Measurements from ENCODE around the gene EPG5. TPM values are rescaled to one million over a fixed set of nuclear protein-coding genes. Genes with fewer than 3 reads are reported as not detected.
"Not testable (repeated sequence)": the region's sequence is repeated elsewhere in the genome, so short reads cannot be mapped to it uniquely, and the experiment has no call there.

EPG5 gene, protein sequence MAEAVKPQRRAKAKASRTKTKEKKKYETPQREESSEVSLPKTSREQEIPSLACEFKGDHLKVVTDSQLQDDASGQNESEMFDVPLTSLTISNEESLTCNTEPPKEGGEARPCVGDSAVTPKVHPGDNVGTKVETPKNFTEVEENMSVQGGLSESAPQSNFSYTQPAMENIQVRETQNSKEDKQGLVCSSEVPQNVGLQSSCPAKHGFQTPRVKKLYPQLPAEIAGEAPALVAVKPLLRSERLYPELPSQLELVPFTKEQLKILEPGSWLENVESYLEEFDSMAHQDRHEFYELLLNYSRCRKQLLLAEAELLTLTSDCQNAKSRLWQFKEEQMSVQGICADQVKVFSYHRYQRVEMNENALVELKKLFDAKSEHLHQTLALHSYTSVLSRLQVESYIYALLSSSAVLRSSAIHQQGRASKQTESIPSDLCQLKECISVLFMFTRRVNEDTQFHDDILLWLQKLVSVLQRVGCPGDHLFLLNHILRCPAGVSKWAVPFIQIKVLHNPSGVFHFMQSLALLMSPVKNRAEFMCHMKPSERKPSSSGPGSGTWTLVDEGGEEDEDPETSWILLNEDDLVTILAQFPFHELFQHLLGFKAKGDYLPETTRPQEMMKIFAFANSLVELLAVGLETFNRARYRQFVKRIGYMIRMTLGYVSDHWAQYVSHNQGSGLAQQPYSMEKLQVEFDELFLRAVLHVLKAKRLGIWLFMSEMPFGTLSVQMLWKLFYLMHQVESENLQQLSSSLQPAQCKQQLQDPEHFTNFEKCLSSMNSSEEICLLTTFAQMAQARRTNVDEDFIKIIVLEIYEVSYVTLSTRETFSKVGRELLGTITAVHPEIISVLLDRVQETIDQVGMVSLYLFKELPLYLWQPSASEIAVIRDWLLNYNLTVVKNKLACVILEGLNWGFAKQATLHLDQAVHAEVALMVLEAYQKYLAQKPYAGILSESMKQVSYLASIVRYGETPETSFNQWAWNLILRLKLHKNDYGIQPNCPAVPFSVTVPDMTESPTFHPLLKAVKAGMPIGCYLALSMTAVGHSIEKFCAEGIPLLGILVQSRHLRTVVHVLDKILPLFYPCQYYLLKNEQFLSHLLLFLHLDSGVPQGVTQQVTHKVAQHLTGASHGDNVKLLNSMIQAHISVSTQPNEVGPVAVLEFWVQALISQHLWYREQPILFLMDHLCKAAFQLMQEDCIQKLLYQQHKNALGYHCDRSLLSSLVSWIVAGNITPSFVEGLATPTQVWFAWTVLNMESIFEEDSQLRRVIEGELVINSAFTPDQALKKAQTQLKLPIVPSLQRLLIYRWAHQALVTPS (N-terminal part only)
- 40.3 TPM for total RNA-seq

DNA sequence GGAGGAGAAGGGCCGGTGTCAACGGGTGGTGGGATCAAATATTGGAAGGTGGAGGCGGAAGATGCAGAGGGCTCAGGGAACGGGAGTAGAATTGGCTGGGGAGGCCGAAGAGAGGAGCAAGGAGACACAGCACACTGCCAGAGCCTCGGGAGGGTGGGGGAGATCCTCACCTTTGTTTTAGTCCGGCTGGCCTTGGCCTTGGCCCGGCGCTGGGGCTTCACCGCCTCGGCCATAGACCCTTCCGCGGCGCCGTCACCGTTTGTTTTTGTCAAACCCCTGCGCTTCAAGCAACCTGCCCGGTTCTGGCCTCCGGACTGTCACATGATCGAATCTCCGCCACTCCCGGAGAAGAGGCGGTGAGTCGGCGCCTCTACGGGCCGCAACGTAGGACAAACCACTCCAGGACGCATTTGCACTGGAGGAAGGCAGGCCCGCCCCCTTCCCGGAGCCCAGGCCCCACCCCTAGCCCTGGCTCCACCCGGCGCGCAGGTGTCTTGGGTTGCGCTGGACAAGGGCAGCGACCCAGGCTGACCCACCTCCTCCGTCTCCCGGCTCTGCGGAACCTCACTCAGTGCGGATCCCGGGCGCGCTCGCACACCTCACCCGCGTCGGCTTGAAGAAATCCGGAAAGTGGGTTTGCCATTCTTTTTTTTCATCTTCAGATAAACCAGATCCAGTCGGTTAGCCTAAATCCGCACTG lies at the start of gene EPG5:
TSS of gene EPG5 (minus strand) at position 323 of the 700 bp plus-strand sequence. CDS start at position 233, 90 bp downstream.
- peak; percentile 100 for ATAC-seq
- intact Hi-C loops (cut with DNase I): no loop called here
- peak; percentile 96 for DNase-seq (ENCODE audit: low spot score)

DNA sequence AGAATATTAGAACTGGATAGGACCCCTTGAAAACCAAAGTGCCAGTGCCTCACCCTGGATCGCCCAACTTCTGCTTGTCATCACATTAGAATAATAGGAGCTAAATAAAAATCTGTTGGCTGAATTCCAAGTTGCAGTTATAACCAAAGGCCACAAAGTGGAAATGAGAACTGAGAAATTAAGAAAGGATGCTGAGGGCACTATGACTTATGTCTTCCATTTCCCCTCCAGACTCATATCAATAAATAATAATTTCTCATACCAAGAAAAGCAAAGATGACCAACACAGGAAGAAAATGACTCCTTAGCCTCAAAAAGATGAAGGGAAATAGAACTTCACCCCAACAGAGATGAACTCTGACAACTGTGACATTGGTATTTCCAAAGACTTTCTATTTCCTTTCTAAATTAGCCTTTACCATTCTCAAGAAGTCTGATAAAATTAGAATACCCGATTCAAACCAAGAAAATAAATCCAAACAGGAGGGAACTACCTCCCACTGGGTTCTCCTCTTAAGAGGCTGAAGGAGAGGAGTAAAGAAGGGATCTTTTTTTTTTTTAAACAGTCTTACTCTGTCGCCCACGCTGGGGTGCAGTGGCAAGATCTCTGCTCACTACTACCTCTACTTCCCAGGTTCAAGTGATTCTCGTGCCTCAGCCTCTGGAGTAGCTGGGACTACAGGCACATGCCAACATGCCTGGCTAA lies 46.5 kb upstream of the EPG5 start:
- DNase-seq (ENCODE audit: low spot score) (no peak), ATAC-seq (no peak)
- intact Hi-C loops (cut with DNase I): no loop called here

DNA sequence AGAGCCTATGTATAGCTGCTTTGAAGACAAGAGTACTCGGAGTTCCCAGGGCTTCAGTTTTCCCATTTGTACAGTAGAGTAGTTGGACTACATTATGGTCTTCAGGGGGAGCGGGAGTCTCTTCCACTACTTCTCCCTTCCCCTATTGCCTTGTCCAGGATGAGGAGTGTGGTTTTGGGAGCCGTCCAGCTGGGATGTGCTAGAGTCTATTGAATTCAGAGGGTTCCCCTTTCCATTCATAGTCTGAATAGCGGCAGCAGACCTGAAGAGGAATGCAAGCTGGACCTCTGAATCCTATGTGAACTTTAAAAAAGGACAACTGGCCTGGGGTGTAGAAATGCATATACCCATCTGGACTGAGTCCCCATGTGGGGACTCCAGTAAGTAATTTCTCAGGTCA lies 43.5 kb upstream of the EPG5 start:
- ATAC-seq: peak; percentile 20
- no peak for DNase-seq (ENCODE audit: low spot score)
- intact Hi-C loops (cut with DNase I): no loop called here

DNA sequence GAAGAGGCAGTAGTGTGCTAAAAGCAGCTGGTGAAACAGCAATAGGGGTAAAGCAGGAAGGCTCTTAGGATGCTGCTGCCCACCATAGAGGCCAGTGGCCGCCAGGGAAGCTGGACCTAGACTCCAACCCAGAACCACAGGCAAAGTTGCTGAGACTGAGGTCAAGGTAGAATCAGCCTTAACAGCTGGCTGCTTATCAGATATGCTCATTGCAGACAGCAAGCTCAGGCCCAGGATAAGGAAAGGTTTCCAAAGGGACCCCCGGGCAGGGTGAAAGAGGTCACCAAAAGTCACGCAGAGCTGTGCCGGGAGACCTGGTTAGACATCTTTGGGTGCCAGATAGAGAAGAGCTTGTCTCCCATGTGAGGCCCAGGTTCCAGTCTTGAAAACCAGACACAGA lies 42.9 kb upstream of the EPG5 start:
- no peak for ATAC-seq
- intact Hi-C loops (cut with DNase I): no loop called here
- no peak for DNase-seq (ENCODE audit: low spot score)

DNA sequence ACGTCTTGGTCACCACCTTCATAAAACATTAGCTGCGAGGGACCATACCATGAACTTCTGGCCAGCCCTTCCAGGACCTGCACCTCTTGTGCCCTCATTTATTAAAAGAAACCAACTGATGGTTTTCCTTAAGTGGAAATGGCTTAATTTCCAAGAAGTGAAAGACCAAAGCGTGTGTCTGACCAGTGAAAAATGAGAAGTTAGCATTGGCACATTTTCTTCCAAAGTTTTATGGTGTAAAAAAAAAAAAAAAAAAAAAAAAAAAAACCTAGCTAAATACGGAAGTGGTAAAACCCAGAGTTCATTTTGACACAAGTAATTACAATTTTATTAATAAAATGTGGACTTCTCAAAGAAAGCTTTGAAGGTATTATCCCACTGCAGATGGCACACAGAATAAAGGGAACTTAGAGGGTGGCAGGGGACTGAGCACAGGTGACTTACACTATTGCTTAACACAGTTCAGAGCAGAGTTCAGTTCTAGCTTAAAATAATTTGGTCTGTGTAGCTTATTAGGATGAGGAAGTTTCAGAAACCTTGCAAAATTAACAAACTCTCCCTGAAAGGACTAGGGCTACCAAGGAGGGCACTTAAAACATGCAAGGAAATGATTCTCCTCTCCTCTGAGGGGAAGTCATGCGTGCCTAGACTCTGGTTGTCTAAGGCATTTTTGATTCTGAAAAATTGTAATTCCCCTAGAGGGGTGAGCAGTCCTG lies 42.2 kb upstream of the EPG5 start:
- DNase-seq (ENCODE audit: low spot score): no peak
- intact Hi-C loops (cut with DNase I): no loop called here
- ATAC-seq: peak; percentile 49

- ATAC-seq (no peak), DNase-seq (ENCODE audit: low spot score) (no peak)
- intact Hi-C loops (cut with DNase I): no loop called here
Measured at GRCh38 chr18:46008531-46008930, 41.4 kb upstream of the EPG5 start.

- DNase-seq (ENCODE audit: low spot score) (no peak), ATAC-seq (no peak)
- intact Hi-C loops (cut with DNase I): no loop called here
Measured at GRCh38 chr18:46007165-46007564, 40.0 kb upstream of the EPG5 start.

GRCh38 chr18:46002934-46003333 lies 35.8 kb upstream of the EPG5 start:
- no peak for DNase-seq (ENCODE audit: low spot score)

GRCh38 chr18:46001892-46002291 lies 34.8 kb upstream of the EPG5 start:
- no peak for ATAC-seq
- no peak for DNase-seq (ENCODE audit: low spot score)
- intact Hi-C loops (cut with DNase I): no loop called here

More at GRCh38 chr18:46002934-46003333, 35.8 kb upstream of the EPG5 start:
- ATAC-seq: no peak
- intact Hi-C loops (cut with DNase I): no loop called here

- ATAC-seq (no peak), DNase-seq (ENCODE audit: low spot score) (no peak)
- intact Hi-C loops (cut with DNase I): no loop called here
Measured at GRCh38 chr18:46001074-46001473, 33.9 kb upstream of the EPG5 start.

DNA sequence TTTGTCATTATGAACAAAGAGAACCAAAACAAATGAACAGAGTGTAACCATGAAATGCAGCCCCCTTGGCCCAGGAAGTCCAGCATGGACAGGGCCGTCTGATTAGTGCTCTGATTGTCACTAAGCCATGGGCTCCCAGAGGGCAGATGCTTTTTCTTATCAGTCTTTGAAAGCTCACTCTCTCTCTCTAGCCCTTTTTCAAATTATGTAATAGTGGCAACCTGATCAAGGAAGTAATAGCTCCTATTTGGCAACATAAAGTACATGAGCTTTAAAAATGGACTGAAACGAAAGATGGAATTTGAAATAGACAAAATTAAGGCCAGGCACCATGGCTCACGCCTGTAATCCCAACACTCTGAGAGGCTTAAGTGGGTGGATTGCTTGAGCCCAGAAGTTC lies 32.4 kb upstream of the EPG5 start:
- intact Hi-C loops (cut with DNase I): no loop called here
- ATAC-seq: no peak

GRCh38 chr18:45998244-45998643 lies 31.1 kb upstream of the EPG5 start:
- intact Hi-C loops (cut with DNase I): no loop called here
- ATAC-seq (no peak), DNase-seq (ENCODE audit: low spot score) (no peak)

More for the DNA sequence above, 32.4 kb upstream of the EPG5 start:
- no peak for DNase-seq (ENCODE audit: low spot score)

DNA sequence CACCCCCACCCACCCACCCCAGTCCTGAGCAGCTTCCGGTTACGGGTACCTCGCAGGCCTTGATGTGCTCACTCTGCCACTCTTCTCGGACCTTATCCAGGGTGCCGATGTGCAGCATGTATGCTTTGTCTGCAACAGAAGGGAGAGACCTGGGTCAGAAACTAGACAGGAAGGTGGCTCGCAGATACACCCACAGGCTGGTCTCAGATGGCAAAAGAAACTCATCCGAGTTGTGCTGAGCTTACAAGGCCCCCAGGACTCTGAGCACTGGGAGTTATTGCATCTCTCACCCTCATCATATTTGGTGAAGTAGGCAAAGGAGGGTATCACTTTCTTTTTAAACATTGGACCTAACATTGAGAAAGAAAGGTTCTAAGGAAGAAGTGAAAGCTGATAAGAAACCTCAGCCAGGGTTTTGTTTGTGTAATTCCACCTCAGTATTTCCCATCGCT lies 30.6 kb upstream of the EPG5 start:
- intact Hi-C loops (cut with DNase I): no loop called here
- DNase-seq (ENCODE audit: low spot score) (no peak), ATAC-seq (no peak)

- intact Hi-C loops (cut with DNase I): no loop called here
- ATAC-seq (no peak), DNase-seq (ENCODE audit: low spot score) (no peak)
Measured at GRCh38 chr18:45995461-45995860, 28.3 kb upstream of the EPG5 start.

DNA sequence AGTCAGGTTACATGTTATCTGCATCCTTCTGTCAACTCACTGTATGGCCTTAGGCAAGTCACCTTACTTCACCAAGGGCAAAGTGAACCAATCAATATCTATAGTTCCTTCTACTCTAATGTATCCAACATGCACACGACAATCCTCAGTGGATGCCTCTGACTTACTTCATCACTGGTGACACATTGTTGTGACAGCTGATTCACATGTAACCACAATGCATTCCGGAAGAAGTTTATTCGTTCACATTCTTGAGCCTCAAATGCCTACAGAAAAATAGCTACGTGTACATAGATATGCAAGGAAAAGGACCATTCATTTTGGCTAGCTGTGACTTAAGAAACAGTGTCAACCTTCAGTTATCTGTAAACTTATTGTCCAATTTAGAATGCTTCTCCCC lies 26.3 kb upstream of the EPG5 start:
- ATAC-seq: no peak

DNA sequence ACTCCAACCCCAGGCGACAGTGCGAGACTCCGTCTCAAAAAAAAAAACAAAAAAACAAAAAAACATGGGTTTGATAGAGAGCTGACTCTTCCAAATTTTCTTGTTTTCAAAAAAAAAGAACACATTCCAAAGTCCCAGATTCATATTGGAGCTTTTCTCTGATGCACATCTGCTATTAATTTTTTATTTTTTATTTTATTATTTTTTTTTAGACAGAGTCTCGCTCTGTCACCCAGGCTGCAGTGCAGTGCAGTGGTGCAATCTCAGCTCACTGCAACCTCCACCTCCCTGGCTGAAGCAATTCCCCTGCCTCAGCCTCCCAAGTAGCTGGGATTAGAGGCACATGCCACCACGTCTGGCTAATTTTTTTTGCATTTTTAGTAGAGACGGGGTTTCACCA lies 25.4 kb upstream of the EPG5 start:
- ATAC-seq; DNase-seq (ENCODE audit: low spot score): not testable (repeated sequence)

More for the DNA sequence above, 26.3 kb upstream of the EPG5 start:
- intact Hi-C loops (cut with DNase I): no loop called here
- no peak for DNase-seq (ENCODE audit: low spot score)

DNA sequence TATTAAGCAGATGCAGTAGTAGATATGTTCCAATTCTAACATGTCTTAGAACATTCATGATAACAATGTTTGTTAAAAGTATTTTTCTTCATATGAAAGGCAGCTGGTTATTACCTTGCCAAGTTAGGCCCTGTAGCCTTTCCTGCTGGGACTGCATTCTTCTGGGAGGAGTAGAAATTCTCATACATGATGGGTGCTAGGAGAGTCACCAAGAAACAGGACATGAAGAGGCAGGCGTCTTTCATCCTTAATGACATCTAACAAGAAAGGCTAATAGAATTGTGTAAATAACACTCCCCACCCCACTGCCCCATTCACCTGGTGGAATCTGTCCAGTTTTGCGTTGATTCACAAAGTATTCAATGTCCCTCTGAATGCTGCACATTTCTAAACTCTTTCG lies 24.7 kb upstream of the EPG5 start:
- intact Hi-C loops (cut with DNase I): no loop called here
- ATAC-seq (no peak), DNase-seq (ENCODE audit: low spot score) (no peak)

More for the DNA sequence above, 25.4 kb upstream of the EPG5 start:
- intact Hi-C loops (cut with DNase I): not testable (repeated sequence)
